ENCODE data around the gene KCNAB1. TPM values are rescaled to one million over a fixed set of nuclear protein-coding genes. Genes with fewer than 3 reads are reported as not detected.

Gene KCNAB1
- total and polyA plus RNA-seq, 2 donors (not counting 3 experiments of a cell fraction or from before 2014, with no cell fraction given), result 0.21 TPM; not detected in 1

GRCh38 chr3:156233876-156234275, 113.5 kb downstream of the KCNAB1 start:
- Histone ChIP-seq H3K36me3 (ENCODE audit: control insufficient read depth in 2 of 2, extremely low read depth in 1 of 2, insufficient read depth in 2 of 2, low read length in 2 of 2) (no peaks in the 10 kb centered on the region), H3K9ac (replicated peaks; ENCODE audit: extremely low read depth, insufficient read depth, low read length) (no peak overlapping the region), H3K27me3 (ENCODE audit: control insufficient read depth in 2 of 2, insufficient read depth in 2 of 2, low read length in 2 of 2) (no peaks in the 10 kb centered on the region), H3K4me1 (ENCODE audit: control insufficient read depth, extremely low read depth, insufficient read depth, low read length) (no peaks in the 10 kb centered on the region), H3K27ac (ENCODE audit: insufficient read depth, low read depth, low read length) (no peak overlapping the region), H4K20me1 (replicated peaks; ENCODE audit: control insufficient read depth, extremely low read depth, insufficient read depth, low read length) (no peaks in the 10 kb centered on the region), H3K9me1 (replicated peaks; ENCODE audit: control insufficient read depth, extremely low read depth, insufficient read depth, low read length) (no peaks in the 10 kb centered on the region), H3K4me3 (replicated peaks in 1 of 3; ENCODE audit: insufficient read depth in 1 of 3, low read depth in 1 of 3, low read length in 3 of 3) (no peak overlapping the region), H3K9me3 (replicated peaks; ENCODE audit: control insufficient read depth, insufficient read depth, low read length) (no peaks in the 10 kb centered on the region), H3K79me2 (ENCODE audit: control insufficient read depth, insufficient read depth, low read length) (no peaks in the 10 kb centered on the region), H2AFZ (ENCODE audit: low read depth, low read length) (no peak overlapping the region), H3K4me2 (ENCODE audit: insufficient read depth, low read length) (no peak overlapping the region)
- no TSS peak for BruUV-seq (replicated peaks)
- TF ChIP-seq CTCF (IDR thresholded peaks at IDR 0.05; ENCODE audit: extremely low read depth in 1 of 2, insufficient read depth in 1 of 2, low read depth in 1 of 2, low read length in 2 of 2) (no peak), JUN (IDR thresholded peaks at IDR 0.05; ENCODE audit: borderline replicate concordance, insufficient read depth, insufficient read length, low read depth) (no peak), FOS (IDR thresholded peaks at IDR 0.05; ENCODE audit: borderline replicate concordance, insufficient read depth, low read length) (no peak), EZH2 (IDR thresholded peaks at IDR 0.05; ENCODE audit: borderline replicate concordance, low read depth, low read length, severe bottlenecking) (no peak), POLR2AphosphoS5 (IDR thresholded peaks at IDR 0.05; ENCODE audit: insufficient read depth, low read depth, low read length) (no peak), MYC (IDR thresholded peaks at IDR 0.05; ENCODE audit: low read depth, low read length) (no peak), POLR2A (IDR thresholded peaks at IDR 0.05; ENCODE audit: low read depth, low read length) (no peak), GATA2 (IDR thresholded peaks at IDR 0.05; ENCODE audit: insufficient read depth, insufficient read length, low read depth, low read length) (no peak)
- TF ChIP-seq, protein P1, sequence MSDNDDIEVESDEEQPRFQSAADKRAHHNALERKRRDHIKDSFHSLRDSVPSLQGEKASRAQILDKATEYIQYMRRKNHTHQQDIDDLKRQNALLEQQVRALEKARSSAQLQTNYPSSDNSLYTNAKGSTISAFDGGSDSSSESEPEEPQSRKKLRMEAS (IDR thresholded peaks at IDR 0.05; ENCODE audit: insufficient read depth, insufficient read length), result no peak
- no peak for DNase-seq (ENCODE audit: low read depth, low spot score)
- POLR2A ChIA-PET, result no interaction called here
- FAIRE-seq, result no peak
- dilution Hi-C loops (cut with MboI; ENCODE audit: extremely low pct_ligation_motif_present, low sequenced_read_pairs) (no loop called here), intact Hi-C loops (cut with micrococcal nuclease) (no loop called here)
- CTCF ChIA-PET, result interaction anchor here (0.8 kb wide), 1 partner anchor 35 kb away, joined by 3 read pairs; no protein-coding TSS in a partner anchor

All from endothelial cell of umbilical vein (primary cell).